ENCODE results near the gene TOLLIP.
A peak's percentile ranks its signal among the peaks of the same experiment; 100 is the strongest.
"Not testable (repeated sequence)": the region's sequence is repeated elsewhere in the genome, so short reads cannot be mapped to it uniquely, and the experiment has no call there.

The TOLLIP gene

DNA sequence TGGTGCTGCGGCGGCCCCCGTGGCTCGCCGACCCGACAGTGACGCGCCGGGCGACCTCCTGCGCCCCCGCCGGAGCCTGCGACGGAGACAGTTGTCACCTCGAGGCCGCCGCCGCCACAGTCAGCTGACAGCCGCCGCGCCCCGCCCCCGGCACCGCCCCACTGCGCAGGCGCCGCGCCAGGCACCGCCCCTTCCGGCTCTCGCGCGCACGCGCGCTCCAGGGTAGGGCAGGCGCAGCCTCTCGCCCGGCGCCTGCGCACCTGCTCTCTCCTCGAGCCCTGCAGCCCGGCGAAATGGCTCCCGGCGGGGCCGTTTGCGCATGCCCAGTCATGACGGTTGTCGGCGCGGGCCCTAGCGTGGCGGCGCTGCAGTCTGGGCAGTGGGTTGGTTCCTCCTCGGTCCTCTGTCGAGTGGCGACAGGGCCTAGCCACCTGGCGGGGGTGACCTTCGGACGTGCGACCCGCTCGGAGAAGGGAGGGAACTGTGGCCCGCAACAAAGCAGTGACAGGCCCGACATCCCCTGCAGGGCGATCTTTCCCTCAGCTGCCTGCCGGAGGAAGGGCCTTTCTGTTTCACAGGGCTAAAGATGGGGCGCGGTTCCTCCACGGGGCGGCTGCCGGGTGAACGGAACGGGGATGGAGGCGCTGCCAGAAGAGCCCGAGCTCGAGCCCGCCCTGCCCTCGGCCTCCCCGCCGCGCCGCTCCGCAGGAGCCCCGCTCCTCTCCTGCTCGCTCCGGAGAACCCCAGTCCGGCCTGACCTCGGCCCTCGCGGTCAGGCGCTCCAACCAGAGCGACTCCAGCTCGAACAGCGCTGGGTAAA lies at the start of gene TOLLIP:
Gene TOLLIP, minus strand, starts transcription at position 135 of the 820 bp plus-strand sequence. Its CDS starts 134 bp downstream, at position 1.
- TF ChIP-seq, protein P1, sequence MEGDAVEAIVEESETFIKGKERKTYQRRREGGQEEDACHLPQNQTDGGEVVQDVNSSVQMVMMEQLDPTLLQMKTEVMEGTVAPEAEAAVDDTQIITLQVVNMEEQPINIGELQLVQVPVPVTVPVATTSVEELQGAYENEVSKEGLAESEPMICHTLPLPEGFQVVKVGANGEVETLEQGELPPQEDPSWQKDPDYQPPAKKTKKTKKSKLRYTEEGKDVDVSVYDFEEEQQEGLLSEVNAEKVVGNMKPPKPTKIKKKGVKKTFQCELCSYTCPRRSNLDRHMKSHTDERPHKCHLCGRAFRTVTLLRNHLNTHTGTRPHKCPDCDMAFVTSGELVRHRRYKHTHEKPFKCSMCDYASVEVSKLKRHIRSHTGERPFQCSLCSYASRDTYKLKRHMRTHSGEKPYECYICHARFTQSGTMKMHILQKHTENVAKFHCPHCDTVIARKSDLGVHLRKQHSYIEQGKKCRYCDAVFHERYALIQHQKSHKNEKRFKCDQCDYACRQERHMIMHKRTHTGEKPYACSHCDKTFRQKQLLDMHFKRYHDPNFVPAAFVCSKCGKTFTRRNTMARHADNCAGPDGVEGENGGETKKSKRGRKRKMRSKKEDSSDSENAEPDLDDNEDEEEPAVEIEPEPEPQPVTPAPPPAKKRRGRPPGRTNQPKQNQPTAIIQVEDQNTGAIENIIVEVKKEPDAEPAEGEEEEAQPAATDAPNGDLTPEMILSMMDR (IDR thresholded peaks at IDR 0.05; ENCODE audit: low read depth, low read length, poor library complexity, severe bottlenecking), result no peak
- TF ChIP-seq EZH2phosphoT487 (IDR thresholded peaks at IDR 0.05; ENCODE audit: borderline replicate concordance, low read length), result no peak
- Histone ChIP-seq H3K27ac (ENCODE audit: low read depth, low read length) (peak within 1 kb of the TSS; percentile 54), H3K36me3 (ENCODE audit: control insufficient read depth, low read length) (no peaks in the 10 kb centered on the region), H3K9me3 (ENCODE audit: control insufficient read depth, insufficient read depth, low read length) (peaks cover 11% of the 10 kb centered on the region), H3K4me1 (ENCODE audit: control insufficient read depth, low read length) (peaks cover 41% of the 10 kb centered on the region), H3K9me2 (replicated peaks; ENCODE audit: control insufficient read depth, low read length) (no peaks in the 10 kb centered on the region), H3K79me2 (ENCODE audit: control insufficient read depth, low read length) (peaks cover 16% of the 10 kb centered on the region), H3F3A (ENCODE audit: control insufficient read depth, insufficient read depth) (peaks cover 9% of the 10 kb centered on the region), H3K4me2 (ENCODE audit: low read length) (peak within 1 kb of the TSS; percentile 84), H4K20me1 (ENCODE audit: control insufficient read depth, insufficient read depth, low read depth, low read length) (no peaks in the 10 kb centered on the region), H3K4me3 (ENCODE audit: low read length) (peak within 1 kb of the TSS; percentile 74), H3K27me3 (ENCODE audit: control insufficient read depth, low read length) (no peaks in the 10 kb centered on the region)

DNA sequence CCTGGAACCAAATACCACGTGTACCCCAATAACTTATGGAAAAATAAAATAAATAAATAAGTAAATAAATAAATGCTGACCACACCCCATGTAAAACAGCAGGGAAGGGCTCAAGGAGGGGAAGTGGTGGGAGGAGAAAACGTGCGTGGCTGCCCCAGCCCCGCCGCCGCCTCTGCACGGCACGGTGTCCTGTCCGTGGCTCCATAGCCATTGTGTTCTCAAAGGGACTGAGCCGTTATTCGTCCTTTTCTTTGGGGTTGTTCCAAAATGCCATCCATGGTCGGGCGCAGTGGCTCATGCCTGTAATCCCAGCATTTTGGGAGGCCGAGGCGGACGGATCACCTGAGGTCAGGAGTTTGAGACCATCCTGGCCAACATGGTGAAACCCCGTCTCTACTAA lies 49.5 kb upstream of the TOLLIP start:
- H3K27me3 ChIP-seq (ENCODE audit: control insufficient read depth, low read length); H3K9me3 ChIP-seq (ENCODE audit: control insufficient read depth, insufficient read depth, low read length); H3K36me3 ChIP-seq (ENCODE audit: control insufficient read depth, low read length); H3K4me2 ChIP-seq (ENCODE audit: low read length); H3K4me3 ChIP-seq (ENCODE audit: low read length); H3K79me2 ChIP-seq (ENCODE audit: control insufficient read depth, low read length); H3F3A ChIP-seq (ENCODE audit: control insufficient read depth, insufficient read depth); H3K9me2 ChIP-seq (replicated peaks; ENCODE audit: control insufficient read depth, low read length); H4K20me1 ChIP-seq (ENCODE audit: control insufficient read depth, insufficient read depth, low read depth, low read length); H3K4me1 ChIP-seq (ENCODE audit: control insufficient read depth, low read length); H3K27ac ChIP-seq (ENCODE audit: low read depth, low read length): not testable (repeated sequence)

DNA sequence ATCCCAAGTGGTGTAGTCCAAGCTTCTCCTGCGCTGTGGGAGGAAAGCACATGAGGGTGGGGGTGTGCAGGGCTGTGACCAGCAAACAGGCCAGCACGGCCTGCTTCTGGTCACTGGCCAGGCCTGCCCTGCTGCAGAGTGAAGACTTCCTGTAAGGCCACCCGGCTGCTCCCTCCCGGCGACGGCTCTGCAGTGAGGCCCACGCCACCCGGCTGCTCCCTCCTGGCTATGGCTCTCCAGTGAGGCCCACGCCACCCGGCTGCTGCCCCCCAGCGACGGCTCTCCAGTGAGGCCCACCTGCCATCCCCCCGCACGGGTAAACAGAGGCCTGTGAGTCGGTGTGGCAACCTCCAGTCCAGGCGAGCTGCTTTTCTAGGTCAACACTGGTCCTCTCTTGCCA lies 48.9 kb upstream of the TOLLIP start:
- Histone ChIP-seq H3K79me2 (ENCODE audit: control insufficient read depth, low read length) (no peaks in the 10 kb centered on the region), H3K9me3 (ENCODE audit: control insufficient read depth, insufficient read depth, low read length) (no peaks in the 10 kb centered on the region), H3K27me3 (ENCODE audit: control insufficient read depth, low read length) (no peaks in the 10 kb centered on the region), H3F3A (ENCODE audit: control insufficient read depth, insufficient read depth) (no peaks in the 10 kb centered on the region), H3K27ac (ENCODE audit: low read depth, low read length) (no peak overlapping the region), H3K4me3 (ENCODE audit: low read length) (no peak overlapping the region), H3K9me2 (replicated peaks; ENCODE audit: control insufficient read depth, low read length) (no peaks in the 10 kb centered on the region), H3K4me1 (ENCODE audit: control insufficient read depth, low read length) (no peaks in the 10 kb centered on the region), H3K4me2 (ENCODE audit: low read length) (no peak overlapping the region), H3K36me3 (ENCODE audit: control insufficient read depth, low read length) (no peaks in the 10 kb centered on the region), H4K20me1 (ENCODE audit: control insufficient read depth, insufficient read depth, low read depth, low read length) (no peaks in the 10 kb centered on the region)
- TF ChIP-seq, protein P1 (IDR thresholded peaks at IDR 0.05; ENCODE audit: low read depth, low read length, poor library complexity, severe bottlenecking), result no peak
- no peak for TF ChIP-seq EZH2phosphoT487 (IDR thresholded peaks at IDR 0.05; ENCODE audit: borderline replicate concordance, low read length)

DNA sequence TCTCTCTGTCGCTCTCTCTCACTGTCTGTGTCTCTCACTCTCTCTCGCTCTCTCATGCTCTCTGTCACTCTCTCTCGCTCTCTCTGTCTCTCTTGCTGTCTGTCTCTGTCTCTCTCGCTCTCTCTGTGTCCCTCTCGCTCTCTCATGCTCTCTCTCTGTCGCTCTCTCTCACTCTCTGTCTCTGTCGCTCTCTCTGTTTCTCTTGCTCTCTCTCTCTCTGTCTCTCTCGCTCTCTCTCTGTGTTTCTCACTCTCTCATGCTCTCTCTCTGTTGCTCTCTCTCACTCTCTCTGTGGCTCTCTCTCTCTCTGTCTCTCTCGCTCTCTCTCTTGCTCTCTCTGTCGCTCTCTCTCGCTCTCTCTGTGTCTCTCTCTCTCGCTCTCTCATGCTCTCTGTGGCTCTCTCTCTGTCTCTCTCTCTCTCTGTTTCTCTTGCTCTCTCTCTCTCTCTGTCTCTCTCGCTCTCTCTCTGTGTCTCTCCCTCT lies 47.1 kb upstream of the TOLLIP start:
- Histone ChIP-seq H3K4me1 (ENCODE audit: control insufficient read depth, low read length) (no peaks in the 10 kb centered on the region), H3K79me2 (ENCODE audit: control insufficient read depth, low read length) (no peaks in the 10 kb centered on the region), H4K20me1 (ENCODE audit: control insufficient read depth, insufficient read depth, low read depth, low read length) (no peaks in the 10 kb centered on the region), H3K9me2 (replicated peaks; ENCODE audit: control insufficient read depth, low read length) (no peaks in the 10 kb centered on the region), H3K27me3 (ENCODE audit: control insufficient read depth, low read length) (no peaks in the 10 kb centered on the region), H3F3A (ENCODE audit: control insufficient read depth, insufficient read depth) (no peaks in the 10 kb centered on the region), H3K9me3 (ENCODE audit: control insufficient read depth, insufficient read depth, low read length) (no peaks in the 10 kb centered on the region), H3K27ac (ENCODE audit: low read depth, low read length) (no peak overlapping the region), H3K4me3 (ENCODE audit: low read length) (no peak overlapping the region), H3K36me3 (ENCODE audit: control insufficient read depth, low read length) (no peaks in the 10 kb centered on the region), H3K4me2 (ENCODE audit: low read length) (no peak overlapping the region)
- TF ChIP-seq, protein P1 (IDR thresholded peaks at IDR 0.05; ENCODE audit: low read depth, low read length, poor library complexity, severe bottlenecking), result no peak

All from DOHH2 (cell line).